22Rv1 (cell line): Measurements from ENCODE around the gene HBA1.
"Not testable (repeated sequence)": the region's sequence is repeated elsewhere in the genome, so short reads cannot be mapped to it uniquely, and the experiment has no call there.

Experiments used
- CTCF ChIP-seq: fragments of 450-650 bp; IDR thresholded peaks from 2 replicates; pipeline ENCODE4 v1.5.1; 2017; ENCODE audit warnings: mild to moderate bottlenecking
- ZFX ChIP-seq: fragments of 450-650 bp; IDR thresholded peaks from 2 replicates; pipeline ENCODE4 v1.6.1; 2017; ENCODE audit warnings: antibody characterized with exemption, borderline replicate concordance

GRCh38 chr16:163696-164095, 12.8 kb upstream of the HBA1 start:
- TF ChIP-seq CTCF, ZFX: not testable (repeated sequence)
